OCI-M1 (cell line): ENCODE data around the gene TRMT1.
"Not testable (repeated sequence)": the region's sequence is repeated elsewhere in the genome, so short reads cannot be mapped to it uniquely, and the experiment has no call there.

Experiments used
- DNase-seq: peaks from one replicate; lab custom pipeline; 2025; lab: John Stamatoyannopoulos, UW

The TRMT1 gene

DNA sequence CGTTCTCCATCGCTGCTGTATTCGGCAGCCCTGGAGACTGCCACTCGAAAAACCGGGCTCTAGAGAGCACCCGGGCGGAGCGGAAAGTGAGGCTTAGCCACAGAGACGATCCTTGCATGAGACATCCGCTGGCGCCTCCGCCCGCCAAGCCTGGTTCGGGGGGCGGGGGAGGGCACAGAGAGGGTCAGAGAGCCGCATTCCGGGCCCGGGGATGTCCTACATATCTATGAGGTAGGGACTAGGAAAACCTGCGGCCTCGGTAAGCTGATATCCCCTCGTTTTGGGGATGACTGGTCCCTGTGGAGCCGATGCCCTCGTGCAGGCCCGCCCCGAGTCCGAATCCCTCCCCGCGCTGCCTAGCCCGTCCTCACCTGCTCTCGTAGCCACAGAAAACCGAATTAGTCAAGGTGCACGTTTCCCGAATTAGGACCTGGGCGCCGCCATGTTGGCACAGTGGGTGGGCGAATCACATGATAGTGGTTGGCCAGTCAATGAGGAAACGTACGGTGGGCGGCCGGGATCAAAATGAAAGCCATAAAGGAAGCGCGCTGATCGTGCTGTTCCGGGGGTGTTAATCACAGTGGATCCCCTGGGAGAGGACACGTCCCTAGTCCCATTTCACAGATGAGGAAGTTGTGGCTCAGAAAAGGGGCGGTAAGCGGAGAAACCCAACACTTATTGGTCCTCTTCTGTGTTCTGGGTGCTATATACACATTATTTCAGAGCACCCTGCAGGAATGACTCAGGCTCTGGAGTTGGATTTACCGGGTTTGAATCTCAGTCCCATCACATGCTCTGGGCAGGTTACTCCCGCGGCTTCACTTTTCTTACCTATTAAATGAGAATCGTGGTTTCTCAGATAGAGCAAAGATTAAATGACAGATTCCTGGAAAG is at the start of gene TRMT1:
Gene TRMT1 (minus strand): TSS at position 459 of the 894 bp plus-strand sequence. CDS start 341 bp downstream, at position 118.
- DNase-seq = peak; percentile 93

DNA sequence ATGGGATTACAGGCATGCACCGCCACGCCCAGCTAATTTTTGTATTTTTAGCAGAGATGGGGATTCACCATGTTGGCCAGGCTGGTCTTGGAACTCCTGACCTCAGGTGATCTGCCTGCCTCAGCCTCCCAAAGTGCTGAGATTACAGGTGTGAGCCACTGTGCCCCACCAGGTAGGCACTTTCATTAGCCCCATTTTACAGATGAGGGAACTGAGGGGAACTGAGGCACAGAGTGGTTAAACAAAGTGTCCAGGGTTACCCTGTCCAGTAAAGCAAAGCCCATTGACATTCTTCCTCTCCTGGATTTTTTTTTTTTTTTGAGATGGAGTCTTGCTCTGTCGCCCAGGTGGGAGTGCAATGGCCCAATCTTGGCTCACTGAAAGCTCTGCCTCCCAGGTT is 49.6 kb upstream of the TRMT1 start:
- not testable (repeated sequence) for DNase-seq

DNA sequence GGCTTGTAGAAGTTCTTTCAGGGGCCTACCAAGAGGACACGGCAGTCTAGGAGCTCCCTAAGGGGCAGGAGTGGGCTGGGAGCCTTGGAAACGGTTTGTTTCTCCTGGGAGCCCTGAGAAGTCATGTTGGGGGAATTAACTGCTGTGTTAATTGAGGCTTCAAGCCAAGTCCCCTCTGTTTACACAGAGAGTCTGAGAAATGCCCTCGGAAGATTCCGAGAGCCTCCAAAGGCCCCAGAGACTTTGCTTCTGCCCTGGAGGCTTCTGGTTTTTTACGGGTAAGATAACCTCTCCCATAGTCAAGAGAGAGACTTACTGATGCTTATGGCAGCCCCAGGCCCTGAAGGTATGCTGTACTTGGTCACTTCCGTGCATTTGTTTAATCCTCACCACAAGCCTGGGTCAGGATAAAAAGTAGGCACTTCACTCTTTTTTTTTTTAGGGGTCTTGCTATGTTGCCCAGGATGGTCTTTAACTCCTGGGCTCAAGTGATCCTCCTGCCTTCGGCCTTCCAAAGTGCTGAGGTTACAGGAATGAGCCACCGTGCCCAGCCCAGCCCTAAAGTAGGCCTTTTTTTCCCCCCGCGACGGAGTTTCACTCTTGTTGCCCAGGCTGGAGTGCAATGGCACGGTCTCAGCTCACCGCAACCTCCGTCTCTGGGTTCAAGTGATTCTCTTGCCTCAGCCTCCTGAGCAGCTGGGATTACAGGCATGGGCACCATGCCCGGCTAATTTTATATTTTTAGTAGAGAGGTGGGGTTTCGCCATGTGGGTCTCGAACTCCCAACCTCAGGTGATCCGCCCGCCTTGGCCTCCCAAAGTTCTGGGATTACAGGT is 48.8 kb upstream of the TRMT1 start:
- DNase-seq = no peak

DNA sequence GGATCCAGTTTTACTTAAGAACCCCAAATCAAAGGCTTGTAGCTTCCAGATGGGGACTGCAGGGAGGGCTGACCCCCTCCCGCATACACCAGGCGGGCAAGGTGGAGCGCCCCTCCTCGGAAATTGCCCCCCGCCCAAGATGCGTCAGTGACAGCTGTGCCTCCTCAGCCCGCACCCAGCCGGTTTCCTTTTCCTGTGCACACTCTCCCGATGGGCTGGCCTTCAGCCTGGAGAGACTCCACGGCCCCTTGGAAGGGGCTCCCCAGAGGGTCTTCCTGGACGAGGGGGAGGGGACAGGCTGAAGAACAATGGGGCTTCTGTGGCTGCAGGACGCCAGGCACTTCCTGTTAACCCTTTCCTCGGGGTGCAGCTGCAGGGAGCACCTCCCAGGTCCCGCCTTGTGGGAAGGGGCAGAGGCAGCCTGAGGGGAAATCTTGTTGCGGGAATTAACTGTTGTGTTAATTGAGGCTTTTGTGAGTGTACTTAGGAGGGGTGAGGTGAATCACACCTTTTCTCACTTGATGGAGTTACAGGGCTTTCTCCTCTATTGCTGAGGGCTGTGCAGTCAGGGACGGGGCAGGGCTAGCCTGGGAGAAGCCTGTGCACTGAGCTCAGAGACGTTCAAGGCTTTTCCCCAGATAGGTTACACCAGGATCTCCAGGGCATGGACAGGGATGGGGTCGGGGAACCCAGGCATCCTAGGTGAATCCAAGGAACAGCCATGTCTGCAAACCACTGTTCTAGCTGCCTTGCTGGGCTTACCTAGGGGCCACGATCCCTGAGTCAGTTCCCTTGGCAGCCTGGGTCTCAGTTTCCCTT is 48.0 kb upstream of the TRMT1 start:
- peak; percentile 70 for DNase-seq

DNA sequence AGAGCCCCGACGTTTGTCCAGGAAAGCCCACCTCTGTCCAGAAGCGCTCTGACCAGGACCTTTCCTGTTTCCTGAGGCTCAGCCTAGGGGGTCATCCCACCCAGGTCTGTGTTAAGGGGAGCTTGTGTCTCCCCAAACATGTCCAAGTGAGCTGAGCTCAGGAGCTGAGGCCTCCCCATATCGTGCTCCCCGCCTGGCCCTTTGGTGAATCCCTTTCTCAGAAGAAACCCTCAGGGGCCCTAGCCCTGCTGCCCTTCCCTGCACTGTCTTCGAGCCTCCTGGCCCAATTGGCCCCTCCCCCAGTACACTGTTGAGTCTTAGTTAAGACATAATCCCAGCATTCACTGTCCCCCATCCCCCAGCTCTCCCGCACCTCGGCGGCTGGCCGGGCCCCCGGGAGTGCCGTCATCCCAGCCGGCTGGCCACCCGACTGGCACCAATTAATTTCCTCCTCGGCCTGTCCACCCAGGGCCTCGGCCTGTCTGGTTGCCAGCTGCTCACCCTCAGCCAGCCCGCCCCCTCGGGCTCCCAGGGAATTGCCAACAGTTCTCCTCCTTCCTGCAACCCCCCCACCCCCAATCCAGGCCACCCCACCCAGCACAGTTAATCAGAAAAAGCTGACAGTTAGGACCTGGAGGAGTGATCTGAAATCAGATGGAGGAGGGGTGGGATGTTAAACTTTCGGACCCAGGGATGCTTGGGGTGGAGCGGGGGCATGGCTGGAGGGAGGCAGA is 47.2 kb upstream of the TRMT1 start:
- peak; percentile 89 for DNase-seq

DNA sequence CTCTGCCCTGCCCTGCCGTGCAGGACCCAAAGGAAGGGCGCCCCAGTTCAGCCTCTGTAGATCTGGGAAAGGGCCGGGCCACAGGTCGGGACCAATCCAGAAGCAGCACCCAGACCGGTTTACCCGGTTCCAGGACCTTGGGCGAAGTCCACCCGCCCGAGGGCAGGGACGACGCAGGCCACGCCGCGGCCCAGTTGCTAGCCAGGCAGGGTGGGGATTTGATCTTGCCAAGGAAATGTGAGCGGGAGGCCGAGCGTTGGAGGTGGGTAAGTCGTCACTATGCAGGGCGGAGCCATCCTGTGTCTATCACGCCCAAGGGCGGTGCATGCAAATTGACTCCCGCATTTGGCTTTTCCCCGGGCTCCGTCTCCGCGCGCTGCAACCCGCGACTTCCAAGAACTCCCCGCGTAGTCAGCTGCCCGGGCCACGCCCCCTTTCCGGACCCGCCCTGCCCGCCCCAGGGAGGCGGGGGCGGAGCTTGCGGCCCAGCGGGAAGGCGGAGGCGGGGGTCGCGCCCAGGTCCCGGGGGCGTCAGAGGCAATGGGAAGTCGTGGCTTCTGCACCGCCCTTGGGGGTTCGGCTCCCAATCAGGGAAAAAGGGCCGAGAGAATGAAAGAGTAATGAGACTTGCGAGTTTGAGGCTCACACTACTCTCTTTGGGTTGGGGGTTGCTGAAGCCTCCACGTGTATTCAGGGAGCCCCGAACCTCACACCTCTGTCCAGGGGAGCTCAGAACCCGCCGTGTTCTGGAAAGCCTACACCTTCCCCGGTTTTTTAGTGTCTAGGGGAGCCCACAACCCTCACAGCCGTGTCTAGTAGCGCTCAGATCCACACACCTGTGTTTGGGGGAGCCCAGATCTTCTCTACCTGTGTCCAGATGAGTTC is 46.4 kb upstream of the TRMT1 start:
- peak; percentile 97 for DNase-seq

DNA sequence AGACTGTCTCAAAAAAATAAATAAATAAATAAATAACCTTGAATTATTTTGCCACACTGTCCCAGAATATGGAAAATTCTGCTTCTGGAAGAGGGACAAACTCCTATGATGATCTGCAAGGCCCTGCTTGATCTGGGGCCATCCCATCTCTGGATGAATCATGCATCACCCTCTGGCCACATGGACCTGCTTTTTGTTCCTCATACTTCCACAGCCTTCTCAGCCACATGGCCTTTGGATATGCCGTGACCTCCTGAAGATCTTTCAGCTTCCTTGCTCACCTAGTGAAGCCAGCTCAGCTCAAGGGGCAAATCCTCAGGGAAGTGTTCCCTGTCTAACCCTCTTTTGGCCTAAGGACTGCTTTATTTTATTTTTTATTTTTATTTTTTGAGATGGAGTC is 44.0 kb upstream of the TRMT1 start:
- no peak for DNase-seq

DNA sequence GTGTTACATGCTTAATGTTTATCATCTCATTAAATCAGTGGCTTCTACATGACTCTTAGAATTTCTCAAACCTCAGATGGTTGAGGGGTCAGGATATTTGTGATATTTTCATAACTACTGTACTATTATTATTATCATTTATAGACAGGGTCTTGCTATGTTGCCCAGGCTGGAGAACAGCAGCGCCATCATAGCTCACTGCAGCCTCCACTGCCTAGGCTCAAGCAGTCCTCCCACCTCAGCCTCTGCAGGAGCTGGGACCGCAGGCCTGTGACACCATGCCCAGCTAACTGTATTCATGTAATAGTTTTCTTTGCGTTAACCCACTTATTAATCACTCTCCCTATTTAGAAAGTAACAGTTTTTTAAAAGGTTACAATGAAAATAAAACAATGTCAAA is 43.2 kb upstream of the TRMT1 start:
- no peak for DNase-seq

DNA sequence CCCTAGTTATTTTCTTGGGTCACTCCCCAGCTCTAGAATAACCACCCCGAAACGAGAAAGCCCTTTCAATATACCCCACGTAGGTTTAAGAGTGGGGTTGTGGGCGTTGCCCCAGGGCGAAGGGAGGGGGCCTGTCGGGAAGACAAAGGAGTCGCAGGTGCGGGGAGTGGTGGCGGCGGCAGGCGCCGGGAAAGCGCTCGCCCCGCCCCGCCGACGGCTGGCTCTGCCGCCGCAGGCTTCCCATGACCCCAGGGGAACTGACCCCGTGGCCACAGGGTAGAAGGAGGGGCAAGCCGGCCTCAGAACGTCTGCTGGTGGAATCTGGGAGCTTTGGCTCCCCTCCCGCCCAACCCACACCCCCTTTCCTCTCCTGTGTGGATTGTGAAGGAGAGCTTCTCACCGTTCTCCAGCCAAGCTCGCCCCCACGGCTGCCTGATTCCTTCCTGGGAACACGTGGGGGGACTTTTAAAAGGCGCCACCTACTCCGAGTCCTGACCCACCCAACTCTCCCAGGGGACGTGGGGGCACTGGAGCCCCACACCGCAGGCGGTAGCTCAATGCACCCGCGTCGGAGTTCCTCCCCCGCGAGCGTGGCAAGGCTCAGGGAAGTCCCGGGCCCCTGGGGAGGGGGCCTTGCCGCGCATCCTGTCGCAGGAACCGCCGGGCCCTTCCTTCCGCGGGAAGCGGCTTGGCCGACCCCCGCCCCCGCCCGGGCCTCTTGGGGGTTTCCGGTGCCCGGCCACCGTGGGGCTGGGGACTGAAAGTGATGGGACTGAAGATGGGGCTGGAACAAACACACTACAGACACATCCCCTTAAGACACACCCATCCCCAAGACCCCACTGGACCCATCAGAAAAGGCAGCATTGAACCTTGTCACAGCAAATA is 39.2 kb upstream of the TRMT1 start:
- peak; percentile 80 for DNase-seq

DNA sequence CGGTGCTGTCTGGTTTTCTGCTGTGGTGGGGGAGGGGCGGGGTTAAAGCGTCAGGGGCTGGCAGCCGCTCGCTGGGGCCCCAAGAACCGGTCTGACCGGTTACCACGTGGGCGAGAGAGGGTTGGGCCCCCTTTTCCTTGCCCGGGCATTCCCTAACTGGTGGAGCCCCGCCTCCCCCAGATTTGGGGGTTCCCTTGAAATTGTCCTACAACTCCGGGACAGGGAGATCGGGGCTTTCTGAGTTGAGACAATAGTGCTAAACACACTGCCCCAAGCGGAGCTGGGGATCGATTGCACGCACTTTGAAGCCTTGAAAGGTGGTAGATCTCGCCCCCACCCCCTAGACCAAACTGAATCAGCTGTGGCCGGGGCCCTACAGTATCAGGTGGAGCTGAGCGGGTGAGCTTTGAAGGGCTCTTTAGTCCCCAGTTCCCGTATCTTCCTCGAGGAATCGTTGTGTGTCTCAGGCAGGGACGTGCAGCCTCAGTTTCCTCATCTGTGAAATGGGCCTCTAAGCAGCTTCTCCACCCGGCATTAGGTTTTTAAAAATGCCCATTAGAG is 38.5 kb upstream of the TRMT1 start:
- DNase-seq = peak; percentile 83

DNA sequence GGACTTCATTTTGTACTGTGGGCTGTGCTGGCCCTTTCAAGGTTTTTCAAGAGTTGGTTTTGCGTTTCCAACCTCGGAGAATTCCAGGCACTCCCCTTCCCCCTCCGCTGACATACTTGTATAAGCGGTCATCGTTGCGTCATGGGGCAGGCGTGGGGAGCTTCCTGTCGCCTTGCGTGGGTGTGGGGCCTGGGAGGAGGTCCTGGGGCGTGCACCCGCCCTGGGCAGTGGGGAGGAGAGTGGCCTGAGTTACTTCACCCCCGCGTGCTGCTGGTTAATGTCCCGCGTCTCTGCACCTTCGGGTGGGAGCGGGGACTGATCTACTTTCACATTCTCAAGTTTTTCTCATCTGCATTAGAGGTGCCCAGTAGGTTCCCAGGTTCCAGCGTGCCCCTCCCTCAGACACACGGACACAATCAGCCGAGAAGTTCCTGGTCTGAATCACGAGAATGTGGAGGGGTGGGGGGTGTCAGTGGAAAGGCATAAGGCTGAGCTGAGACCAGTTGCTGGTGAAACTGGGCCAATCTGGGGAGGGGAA is 37.8 kb upstream of the TRMT1 start:
- peak; percentile 74 for DNase-seq

DNA sequence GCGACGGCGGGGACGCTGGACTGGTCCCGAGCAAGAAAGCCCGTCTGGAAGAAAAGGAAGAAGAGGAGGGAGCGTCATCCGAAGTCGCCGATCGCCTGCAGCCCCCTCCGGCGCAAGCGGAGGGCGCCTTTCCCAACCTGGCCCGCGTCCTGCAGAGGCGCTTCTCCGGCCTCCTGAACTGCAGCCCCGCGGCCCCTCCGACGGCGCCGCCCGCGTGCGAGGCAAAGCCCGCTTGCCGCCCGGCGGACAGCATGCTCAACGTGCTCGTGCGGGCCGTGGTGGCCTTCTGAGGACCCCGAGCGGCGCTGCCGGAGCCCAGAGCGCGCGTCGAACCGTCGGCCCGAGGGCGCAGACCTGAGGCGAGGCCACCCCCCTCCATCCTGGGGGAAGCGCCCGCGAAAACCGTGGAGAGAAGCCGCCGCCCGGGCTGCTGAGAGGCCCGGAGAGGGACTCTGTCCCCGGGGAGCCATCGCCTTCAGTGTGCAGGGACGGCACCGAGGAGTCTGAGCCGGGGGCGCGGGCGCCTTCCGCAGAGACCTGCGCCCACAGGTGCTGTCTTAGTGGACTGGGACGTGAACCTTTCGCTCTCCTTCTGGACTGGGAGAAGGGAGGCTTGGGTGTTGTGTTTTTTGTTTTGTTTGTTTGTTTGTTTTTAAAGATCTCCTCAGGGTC is 37.2 kb upstream of the TRMT1 start:
- peak; percentile 56 for DNase-seq

DNA sequence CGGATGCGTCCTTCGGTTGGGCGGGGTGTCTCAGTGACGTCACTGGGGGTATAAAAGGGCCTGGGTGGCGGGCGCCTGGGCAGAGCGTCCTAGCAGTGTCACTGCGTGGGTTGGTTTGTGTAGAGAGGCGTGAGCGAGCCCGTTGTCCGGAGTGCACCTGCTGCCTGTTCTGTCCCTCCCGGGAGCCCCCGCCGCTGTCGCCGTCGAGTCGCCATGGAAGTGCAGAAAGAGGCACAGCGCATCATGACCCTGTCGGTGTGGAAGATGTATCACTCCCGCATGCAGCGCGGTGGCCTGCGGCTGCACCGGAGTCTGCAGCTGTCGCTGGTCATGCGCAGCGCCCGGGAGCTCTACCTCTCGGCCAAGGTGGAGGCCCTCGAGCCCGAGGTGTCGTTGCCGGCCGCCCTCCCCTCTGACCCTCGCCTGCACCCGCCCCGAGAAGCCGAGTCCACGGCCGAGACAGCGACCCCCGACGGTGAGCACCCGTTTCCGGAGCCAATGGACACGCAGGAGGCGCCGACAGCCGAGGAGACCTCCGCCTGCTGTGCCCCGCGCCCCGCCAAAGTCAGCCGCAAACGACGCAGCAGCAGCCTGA is 36.5 kb upstream of the TRMT1 start:
- DNase-seq = peak; percentile 95

DNA sequence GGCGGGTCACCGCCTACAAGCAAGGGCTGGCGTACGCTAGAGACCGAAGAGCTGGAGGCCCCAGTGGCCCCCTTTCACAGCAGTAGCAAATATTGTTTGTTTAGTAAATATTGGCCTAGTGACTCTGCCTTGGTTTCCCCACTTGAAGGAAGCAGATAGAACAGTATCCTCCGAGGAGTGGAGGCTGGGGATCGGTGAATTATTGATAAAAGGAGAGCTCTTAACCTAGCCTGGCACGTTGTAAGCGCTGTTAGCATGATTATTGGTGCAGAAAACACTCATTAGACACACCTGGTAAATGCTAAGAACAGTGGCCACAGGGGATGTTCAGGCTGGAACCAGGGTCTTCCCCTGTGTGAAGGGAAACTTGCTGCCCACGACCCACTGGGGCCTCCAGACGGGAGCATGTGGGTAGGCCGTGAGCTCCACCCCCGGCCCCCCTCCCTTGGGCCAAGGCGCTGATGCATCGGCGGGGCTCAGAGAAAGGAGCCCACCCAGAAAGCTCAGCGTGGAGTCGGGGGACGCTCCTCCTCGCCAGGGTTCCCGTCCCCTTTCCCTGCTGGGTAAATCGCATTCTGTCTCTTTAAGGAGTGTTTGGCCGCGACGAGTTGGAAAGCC is 35.9 kb upstream of the TRMT1 start:
- DNase-seq = peak; percentile 70

DNA sequence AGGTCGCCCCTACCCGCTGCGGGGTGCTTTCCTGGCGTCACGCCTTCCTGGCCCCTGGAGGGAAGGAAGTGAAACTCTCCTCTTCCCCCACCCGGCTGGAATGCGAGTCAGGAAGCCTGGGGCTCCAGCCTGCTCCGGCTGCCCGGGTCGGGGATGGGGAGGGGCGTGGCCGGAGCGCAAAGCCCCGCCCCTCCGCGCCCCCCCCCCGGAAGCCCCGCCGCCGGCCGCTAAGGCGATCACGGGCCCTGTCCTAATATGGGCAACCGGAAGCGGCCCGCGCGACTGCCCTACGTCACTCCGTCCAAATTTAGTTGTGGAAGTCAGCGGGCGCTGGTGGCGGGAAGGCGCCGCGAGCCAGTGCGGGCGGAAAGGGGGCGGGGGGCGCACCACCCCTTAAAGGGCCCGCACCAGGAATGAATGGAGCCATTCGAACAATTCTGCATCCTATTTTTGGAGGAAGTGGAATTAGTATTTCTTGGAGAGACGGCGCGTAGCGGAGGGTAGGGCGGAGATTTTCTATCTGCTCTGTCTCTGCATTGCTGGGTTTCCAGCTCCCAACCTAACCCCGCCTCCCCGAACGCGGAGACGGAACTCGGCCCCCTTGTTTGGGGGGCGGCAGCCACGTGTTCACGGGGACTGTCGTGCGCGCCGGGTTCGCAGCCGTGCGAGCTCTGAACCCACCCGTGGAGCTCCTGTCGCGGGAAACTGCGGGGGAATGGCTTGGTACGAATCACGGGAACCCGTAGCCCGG is 35.2 kb upstream of the TRMT1 start:
- peak; percentile 96 for DNase-seq

DNA sequence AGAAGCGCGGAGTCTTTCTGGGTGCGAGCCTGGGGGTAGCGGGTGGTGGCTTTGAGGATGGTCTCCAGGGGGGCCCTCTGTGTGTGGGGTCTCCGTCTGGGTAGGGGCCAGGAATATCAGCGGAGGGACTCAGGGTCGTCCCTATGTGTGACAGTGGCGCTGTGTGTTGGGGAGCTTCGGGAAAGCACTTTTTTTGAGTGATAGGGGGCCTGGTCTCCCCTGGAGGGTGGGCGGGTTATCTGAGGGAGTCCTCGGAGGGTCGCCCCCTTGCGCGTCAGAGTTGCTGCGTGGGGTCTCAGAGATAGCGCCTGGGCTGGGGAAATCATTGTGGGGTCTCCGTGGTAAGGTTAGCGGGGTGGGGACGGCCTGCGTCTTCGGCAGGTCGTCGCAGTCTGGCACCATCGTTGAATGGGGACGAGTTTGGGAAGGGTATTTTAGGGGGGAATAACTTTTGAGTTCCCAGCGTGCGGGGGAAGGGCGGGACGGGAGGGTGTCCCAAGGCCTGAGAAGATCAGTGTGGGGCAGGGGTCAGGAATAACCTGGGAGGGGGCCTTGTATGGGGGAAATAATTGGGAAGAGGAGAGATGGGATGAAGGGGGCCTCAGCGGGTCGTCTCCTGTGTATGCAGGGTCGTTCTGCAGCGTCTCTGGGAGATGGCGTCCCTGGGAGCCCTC is 34.5 kb upstream of the TRMT1 start:
- DNase-seq = no peak
